HG03108 (cell line): ENCODE measurements around the gene GPR149.
A peak's percentile ranks its signal among the peaks of the same experiment; 100 is the strongest.

Experiments
- ATAC-seq: cut with Tn5 transposase; IDR thresholded peaks from one replicate; pipeline ENCODE4 v1.9.1; 2021; ENCODE audit warnings: moderate library complexity; ENCODE audit not compliant: unreplicated experiment

Gene GPR149

DNA sequence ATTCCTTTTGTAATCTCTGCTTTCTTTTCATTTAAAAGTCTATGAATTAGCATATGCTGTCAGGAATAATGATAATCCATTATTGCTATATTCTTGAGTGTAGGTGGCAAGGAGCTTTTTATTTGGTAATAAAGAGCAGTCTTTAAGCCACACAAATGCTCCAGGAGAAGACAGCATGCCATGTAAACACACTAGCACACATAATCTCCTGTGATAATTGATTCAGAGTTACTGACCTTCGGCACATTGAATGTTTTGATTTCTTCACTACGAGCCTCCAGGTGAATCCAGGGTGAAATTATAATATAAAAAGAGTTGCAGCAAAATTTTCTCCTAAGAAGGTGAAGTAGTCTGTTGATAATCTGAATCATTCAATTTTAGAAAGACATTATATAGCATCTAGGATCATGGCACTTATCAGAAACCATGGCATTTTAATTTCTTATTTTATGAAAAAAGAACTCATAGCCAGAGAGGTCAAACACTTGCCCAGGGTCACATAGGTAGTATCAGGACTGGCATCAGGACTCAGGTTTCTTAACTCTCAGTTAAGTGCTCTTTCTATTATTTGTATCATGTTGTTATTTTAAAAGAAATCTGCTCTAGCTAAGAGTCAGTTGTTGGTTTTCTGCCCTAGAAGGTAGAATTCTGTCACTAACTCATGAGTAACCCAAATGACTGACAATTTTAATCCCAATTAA is 84.4 kb downstream of the GPR149 start:
- no peak for ATAC-seq

DNA sequence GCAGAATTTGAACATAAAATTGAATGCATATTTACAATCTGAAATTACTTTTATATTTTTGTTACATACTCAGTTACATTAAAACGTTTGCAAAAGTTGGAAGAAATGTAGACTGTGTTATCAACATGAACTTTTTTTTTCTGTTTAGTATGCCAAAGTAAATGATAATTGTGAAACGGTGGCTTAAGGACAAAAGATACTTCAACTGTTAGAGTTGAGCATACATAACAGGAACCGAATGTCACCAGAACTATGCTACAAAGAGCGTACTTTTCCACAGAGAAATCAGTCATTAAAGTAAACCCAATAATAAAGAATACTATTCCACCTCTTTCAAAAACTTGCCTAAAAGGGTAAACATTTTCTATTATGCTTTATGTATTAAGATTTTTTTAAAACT is 91.4 kb downstream of the GPR149 start:
- no peak for ATAC-seq

DNA sequence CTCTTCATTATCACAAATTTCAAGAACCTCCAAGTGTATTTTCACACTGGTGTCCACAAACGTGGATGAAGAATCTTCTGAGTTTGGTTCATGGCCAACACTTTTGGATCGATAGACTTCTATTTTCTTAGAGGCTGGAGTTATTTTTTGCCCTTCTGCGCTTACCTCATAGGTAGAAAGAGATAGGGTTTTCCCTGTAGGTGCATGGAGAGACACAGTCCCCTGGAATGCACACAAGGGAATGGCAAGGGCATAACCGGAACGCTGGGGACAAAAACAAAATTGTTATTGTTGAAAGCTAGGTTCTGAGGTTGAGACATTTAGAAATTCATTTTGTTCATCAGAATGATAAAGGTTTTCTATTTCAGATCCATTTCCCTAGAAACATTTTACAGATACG is 92.0 kb downstream of the GPR149 start:
- ATAC-seq, result no peak

DNA sequence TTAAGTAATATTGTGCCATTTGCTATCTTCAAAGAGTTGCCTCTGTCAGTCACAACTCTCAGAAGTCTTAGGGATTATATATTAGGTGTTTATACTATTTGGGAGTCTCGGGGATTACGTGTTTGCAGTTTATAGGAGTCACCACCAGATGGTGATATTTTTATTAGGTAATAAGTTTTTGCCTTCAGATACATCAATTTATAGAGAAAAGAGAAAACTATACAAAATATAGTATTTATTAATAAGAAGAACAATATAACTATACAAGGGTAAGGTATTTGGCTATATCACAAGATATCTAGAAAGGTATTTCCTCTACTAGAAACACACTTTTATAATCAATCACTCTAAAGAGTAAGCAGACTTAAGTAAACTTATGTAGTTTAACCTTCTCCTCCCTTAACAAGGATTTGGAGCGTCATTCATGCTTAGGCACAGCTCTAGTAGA is 95.0 kb downstream of the GPR149 start:
- ATAC-seq, result no peak

DNA sequence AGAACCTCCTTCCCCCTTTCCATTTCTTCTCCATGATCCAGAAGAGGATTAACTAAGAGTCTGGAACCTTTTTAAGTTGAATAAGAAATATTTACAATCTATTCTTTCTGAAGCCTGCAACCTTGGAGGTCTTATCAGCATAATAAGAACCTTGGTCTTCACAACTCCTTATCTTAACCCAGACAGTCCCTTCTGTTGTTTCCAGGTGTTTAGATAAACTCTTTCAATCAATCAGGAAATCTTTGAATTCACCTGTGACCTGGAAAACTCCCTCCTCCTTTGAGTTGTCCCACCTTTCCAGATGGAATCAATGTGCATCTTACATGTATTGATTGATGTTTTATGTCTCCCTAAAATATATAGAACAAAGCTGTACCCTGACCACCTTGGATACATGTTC is 102.1 kb downstream of the GPR149 start:
- no peak for ATAC-seq

DNA sequence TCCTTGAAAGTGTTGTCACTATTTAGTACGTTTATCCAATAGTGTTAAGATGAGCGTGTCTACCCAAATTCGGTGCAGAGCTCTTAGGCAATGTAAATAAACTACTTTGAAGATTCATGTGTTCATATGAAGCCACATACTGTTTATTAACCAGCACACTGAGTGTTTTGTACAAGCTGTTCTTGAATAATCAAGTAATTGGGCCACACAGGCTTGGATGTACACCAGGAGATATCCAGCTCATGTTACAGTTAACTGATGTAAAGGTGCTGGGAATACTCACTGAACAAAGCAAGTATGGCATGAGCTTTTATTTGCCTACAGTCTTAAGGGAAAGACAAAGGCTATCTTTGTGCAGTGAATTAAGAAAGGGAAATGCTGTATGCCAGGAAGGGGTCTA is 105.1 kb downstream of the GPR149 start:
- ATAC-seq, result no peak

DNA sequence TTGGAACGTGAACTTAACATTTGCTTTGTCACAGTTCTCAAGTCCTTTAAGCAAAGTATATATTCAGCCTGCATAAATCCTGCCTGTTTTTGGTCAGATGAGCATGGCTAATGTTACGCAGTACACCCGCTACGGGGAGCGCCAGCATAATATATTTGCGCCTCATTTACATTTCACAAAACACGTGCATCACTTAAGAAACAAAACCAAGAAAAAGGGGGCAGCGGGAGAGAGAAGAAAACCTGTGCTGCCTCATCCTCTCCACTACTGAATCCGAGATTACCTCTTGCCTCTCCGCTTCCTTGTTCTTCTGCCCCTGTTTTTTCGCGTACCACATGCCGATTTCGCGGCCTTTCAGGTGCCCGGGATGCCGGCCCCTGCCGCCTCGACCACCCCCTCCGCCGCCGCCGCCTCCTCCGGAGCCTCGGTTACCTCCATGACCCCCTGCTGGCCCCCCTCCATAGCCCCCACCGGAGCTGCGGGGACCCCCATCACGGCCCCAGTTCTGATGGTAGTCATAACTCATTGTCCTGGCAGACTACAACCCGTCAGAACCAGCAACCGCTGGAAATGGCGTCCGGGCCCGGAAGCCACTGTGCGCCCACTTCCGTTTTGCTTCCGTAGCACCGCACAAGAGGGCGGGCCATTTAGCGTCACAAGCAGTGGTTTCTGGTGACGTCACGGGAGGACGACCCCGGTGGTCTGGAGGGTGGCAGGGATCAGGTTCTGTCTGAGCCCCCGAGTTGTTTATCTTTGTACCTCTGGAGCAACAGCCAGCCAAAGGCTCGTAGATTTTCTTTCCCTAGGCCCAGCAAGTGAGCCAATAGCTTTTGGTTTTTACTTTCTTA is 105.9 kb downstream of the GPR149 start, which contains the start of gene DHX36:
Gene DHX36, minus strand, starts transcription at position 597 of the 848 bp plus-strand sequence. Its CDS starts 71 bp downstream, at position 526.
- peak; percentile 95 for ATAC-seq

DNA sequence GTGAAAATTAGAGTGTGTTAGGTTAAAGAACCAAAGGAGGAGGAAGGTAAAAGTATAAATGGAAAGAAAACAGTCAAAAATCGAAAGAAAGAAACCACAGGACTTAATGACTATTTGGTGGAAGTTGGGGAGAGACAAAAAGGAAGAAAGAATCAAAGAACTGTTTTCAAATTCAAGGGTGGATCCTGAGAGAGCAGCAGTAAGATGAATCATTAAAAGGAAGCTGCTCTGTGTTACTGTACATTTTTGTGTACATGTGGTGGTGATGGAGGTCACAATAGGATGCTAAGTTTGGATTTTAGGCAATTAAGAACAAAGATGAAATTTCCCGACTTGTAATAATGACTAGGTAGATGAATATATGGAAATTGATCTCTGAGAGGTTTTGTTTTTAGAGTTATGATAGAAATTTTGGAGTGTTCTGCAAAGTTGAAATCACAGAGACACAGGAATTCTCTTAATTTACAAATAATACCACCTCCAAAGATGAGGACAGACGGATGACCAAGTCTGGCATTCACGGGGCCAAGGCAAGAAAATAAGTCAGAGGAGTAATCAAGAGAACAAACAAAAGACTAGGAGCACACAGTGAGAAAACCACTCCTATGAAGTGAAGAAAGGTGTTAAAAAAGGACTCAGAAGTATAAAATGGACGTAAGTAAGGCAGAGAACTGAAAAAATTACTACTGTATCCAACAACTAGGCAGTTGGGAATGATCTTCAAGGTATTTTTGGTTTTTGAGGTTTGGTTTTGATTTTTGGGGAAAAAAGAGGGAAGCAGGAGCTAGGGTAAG is 112.8 kb downstream of the GPR149 start:
- no peak for ATAC-seq

DNA sequence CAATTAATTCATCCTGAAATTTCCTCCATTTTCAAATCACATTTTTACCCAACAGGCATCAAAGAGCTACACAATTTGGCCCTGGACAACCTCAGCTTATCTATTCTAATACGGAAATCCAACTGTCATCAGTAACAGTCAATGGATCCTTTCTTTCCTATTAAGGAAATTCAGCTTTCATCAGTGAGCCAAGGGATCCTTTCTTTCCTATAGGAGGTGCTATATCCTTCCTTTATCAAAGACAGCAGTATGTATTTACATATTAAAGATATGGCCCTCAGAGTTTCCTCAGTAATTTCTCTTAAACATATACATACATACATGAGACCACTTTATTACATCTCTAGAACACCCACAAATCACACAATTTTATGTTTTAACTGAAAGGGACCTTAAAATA is 115.8 kb downstream of the GPR149 start:
- no peak for ATAC-seq

DNA sequence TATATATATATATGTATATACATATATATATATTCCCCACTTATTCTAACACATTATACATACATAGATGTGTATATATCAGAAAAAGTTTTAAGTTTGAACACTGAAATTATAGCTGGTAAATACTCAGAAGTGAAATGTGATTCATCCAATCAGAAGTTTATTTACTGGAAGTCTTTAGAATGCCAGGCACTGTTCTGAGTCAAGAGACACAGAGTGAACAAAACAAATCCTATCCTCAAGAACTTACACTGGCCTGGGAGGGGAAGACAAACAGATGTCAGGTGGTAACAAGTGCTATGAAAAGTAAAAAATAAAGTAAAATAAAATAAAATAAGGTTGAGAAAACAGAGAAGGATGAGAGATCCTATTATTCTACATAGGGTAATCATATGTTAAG is 119.2 kb downstream of the GPR149 start:
- no peak for ATAC-seq

DNA sequence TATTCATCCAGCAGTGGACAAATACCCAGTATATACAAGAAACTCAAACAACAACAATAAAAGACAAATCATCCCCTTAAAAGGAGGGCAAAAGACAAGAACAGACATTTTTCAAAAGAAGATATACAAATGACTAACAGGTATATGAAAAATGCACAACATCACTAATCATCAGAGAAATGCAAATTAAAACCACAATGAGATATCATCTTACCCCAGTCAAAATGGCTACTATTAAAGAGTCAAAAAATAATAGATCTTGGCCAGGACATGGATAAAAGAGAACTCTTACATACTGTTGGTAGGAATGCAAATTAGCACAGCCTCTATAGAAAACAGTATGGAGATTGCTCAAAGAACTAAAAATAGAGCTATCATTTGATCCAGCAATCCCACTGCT is 122.6 kb downstream of the GPR149 start:
- ATAC-seq, result no peak

DNA sequence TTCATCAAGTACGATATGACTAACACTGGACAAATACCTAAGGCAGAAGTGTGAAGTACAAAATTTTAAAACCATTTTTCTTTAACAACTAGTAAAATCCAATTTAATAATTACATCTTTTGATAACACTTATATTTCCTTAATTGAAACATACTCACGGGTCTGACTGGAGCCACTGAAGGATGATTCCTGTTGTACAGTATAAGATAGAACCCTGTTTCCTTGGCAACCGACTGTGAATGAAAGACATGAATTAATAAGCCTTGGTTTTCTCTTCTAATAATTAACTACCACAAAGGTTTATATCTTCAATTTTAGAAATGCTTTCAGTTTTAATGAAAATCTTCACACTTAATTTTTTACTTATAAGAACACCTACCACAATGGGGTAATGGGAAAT is 125.1 kb downstream of the GPR149 start:
- peak; percentile 43 for ATAC-seq

DNA sequence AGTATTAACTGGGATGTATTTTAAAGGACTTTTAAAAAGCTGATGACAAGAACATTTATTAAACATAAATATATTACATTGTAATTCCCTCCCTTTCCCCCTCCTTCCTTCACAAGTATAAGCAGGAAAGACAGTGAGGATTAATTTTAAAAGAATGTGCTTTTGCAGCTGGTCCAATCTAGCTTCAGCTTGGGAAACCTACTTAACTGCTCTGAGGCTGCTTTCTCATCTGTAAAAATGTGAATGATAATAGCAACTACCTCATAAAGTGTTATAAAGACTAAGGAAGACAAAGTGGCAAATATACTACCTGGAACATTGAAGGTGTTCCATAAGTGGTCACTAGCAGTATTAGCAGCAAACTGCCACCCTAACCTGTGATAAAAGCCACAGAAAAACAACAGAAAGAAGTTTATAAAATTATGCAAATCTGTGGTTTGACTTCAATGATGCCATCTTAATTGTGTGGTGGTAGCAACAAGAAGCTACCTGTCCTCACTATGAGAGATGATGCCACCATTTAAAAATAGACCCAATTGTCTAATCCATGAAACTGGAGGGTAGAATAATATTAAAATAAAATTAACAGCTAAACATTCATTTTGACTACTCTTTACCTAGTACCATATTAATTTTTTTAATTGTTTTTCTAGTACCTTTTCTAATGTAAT is 125.7 kb downstream of the GPR149 start:
- ATAC-seq, result no peak

DNA sequence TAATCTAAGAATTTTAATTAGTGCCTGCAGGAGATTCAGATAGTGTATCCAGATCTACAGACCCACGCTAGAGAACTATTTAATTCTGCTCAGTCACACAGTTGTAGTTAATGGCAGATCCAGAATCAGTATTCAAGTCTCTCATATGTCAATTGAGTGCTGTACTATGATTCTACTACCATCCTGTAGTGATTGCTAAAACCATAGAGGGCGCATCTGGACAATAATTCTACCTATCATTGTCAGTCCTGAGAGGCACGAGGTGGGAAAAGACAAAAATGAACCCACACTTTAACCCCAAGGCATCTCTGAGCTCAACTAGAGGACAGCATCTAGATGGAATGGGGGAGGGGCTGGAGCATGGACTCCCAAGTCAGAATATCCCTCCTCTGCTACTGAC is 128.4 kb downstream of the GPR149 start:
- no peak for ATAC-seq

DNA sequence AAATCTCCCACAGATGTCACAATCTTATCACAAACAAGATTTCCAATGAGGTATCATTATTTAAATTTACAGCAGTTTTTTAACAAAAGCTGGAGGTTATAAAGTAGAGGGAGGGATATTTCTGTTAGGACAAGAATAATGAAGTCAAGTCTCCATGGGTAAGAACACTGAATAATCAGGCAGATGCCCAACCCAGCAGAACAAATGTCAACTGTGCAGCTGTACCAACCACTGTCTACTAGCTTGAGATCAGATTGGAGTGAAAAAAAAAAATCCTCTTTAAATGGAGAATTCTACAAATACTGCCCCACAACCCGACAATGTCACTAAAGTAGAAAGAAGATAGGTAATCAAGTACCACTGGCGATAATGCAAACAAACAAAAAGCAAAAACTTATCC is 136.0 kb downstream of the GPR149 start:
- no peak for ATAC-seq

DNA sequence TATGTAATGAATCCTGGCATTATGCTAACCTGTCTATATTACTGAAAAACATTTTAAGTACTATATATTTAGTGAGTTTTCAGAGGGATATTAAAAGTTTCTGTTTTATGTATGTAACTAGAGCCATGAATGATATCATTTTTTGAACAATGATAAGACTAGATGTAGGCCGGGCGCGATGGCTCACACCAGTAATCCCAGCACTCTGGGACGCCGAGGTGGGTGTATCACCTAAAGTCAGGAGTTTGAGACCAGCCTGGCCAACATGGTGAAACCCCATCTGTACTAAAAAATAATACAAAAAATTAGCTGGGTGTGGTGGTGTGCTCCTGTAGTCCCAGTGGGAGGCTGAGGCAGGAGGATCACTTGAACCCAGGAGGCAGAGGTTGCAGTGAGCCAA is 139.8 kb downstream of the GPR149 start:
- ATAC-seq, result no peak
